Measurements from ENCODE around the gene HLA-DPB1.

- TF ChIP-seq CTCF (IDR thresholded peaks at IDR 0.05; ENCODE audit: low read depth, low read length) (no peak), EZH2phosphoT487 (IDR thresholded peaks at IDR 0.05; ENCODE audit: low read depth) (no peak)
Observed at GRCh38 chr6:33107641-33108040, 31.9 kb downstream of the HLA-DPB1 start.

Data from OCI-LY3 (cell line).